T47D (cell line): ENCODE results near the gene EIF2AK2.

Experiments used
- DNase-seq, 2 experiments: peaks; one replicate each; pipeline versions ENCODE4 v3.0.0 to v3.0.0-alpha.2; 2011 to 2012; ENCODE audit warnings: low read depth in 1 of 2, low spot score in 1 of 2
- JUND ChIP-seq: IDR thresholded peaks from 2 replicates; pipeline ENCODE4 v1.6.1; 2012; ENCODE audit warnings: low read depth
- in situ Hi-C: cut with HindIII; loops from 2 replicates; pipeline ENCODE4 v1.10.0; 2016; ENCODE audit warnings: low sequenced_read_pairs, low pct_unique_long_range_greater_than_20kb

Gene EIF2AK2

DNA sequence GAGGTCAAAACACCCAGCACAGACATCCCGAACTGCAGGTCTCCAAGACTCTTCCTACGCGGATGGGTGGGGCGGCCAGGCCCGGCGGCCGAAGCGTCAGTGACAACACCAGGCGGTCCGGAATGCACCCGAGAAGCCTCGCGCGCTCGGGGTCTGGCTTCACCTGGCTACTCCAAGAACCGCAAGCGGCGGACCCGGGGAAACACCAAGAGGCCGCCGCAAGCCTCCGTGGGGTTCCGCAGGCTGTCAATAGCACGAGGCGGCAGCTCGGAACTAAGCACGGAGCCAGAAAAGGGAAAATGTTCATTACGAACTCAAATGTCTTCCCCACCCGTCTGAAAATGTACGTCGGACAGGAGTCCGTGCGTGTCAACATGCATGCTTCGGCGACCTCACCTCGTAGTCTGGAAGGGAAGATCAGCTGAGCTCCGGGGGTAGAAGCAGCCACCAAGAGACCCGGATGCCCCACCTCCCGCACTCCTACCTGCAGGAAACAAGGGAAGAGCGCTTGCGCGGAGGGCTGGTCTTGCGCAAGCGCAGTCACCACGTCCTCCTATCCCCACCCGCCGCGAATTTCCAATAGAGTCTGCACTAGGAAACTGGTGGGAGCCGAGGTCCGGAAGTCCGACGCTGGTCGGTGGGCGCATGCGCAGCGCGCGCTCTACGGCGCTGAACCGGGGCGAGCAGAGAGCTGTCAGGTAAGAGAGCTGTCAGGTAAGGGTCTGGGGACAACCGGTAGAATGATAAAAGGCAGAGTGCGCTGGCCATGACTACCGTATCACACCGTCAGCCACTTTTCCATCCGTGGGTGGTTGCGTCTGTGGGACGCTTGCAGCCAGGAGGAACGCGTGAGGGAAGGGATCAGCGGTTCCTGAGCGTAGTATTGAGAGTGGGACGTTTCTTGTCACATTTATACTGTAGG is 72.6 kb downstream of the EIF2AK2 start, which contains the start of the genes GPATCH11 and HEATR5B:
Gene GPATCH11 (plus strand): TSS at position 646 of the 922 bp plus-strand sequence. CDS start 3,864 bp downstream, outside the sequence.
Gene HEATR5B (minus strand): TSS at position 500 of the 922 bp plus-strand sequence. CDS start 958 bp downstream, outside the sequence.
- in situ Hi-C loops = no loop called here
- TF ChIP-seq JUND = no peak
- DNase-seq = peak; percentile 86 to 95

DNA sequence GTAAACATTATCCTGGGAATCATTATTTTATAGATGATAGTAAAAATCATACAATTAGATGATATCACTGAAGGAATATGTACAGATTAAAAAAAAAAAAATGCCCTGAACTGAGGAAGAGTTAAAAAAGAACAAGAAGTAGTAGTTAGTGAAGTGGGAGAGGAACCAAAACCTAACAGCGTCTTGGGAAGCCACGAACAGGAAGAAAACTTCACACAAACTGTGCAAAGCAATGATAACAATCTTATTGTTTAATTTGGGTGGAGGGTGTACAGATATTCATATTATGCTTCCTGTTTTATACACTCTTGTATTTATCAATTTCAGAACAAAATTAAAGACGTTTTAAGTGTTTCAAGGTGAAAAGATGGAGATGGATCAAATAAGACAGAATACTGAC is 76.1 kb downstream of the EIF2AK2 start:
- TF ChIP-seq JUND = no peak
- in situ Hi-C loops = no loop called here
- DNase-seq = no peak

DNA sequence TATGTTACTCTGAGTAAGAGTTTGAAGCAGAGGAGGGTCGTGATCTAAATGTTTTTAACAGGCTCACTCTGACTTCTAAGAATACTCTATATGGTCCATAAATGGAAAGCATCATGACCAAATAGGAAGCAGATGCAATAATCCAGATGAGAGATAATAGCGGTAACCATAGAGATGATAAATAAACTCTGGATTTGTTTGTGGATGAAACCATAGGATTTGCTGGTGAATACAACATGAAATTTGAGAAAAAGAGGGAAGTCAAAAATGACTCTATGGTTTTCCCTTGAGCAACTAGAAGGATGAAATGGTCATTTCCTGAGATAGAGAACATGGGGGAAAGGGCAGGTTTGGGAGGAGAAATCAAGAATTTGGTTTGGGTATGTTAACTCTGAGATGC is 76.5 kb downstream of the EIF2AK2 start:
- DNase-seq = no peak
- in situ Hi-C loops = no loop called here

GRCh38 chr2:37070931-37071330 is 85.8 kb downstream of the EIF2AK2 start:
- TF ChIP-seq JUND = no peak
- DNase-seq = no peak
- in situ Hi-C loops = no loop called here

More for the DNA sequence above, 76.5 kb downstream of the EIF2AK2 start:
- no peak for TF ChIP-seq JUND

DNA sequence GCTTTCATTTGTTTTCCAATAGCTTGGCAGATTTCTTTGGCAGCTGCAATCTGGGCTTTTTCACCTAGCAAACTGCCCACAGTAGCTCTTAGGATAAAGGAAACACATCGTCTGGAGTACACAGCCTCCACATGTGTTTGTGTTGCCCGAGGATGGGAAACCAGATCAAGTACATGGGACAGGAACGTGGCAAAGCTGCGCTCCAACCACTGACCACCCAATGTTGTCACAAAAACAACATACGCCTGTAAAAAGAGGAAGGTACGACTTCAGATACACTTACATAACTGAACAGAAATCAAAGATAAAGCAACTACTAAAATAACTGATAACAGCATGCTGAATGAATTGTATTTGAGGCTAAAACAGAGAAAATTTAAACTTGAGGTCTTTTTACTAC is 88.1 kb downstream of the EIF2AK2 start:
- in situ Hi-C loops = no loop called here
- DNase-seq = no peak
- TF ChIP-seq JUND = no peak

DNA sequence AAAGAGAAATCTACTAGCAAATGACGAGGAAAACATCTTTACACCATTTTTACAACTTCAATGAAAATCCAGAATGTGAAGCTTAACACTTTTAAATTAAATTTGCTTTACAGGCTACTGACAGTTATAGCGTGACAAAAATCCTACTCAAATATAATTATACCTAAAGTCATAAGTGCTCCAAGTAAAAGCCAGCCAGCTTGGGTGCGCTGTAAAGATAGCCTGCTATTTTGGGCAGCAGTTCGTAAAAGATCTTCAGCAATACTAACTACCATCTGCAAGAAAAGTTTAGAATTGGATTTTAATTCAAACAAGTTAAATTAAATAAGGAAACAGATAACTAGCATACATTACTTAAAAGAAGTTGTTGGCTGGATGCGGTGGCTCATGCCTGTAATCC is 95.0 kb downstream of the EIF2AK2 start:
- TF ChIP-seq JUND = no peak
- in situ Hi-C loops = no loop called here

GRCh38 chr2:37061013-37061711 is 95.6 kb downstream of the EIF2AK2 start:
- in situ Hi-C loops = no loop called here
- no peak for DNase-seq
- TF ChIP-seq JUND = no peak

More for the DNA sequence above, 95.0 kb downstream of the EIF2AK2 start:
- no peak for DNase-seq

DNA sequence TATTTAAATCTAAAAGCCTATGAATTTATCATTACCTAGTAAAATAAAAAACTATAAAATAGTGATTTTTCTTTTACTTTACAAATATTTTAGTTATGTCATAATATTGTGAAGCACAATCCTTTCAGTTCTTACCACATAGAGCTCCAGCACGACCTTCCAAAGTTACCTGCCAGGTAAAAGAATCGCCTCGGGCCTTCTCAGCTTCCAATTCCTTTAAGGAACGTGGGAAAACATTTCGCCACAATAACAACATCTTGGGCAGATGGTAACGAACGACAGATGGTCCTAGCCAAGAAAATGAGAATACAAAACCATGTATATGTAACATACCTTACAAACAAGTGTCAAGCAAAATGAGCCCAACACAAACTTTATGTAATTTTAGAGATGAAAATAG is 96.3 kb downstream of the EIF2AK2 start:
- TF ChIP-seq JUND = no peak
- no peak for DNase-seq
- in situ Hi-C loops = no loop called here

- DNase-seq = no peak
- TF ChIP-seq JUND = no peak
- in situ Hi-C loops = no loop called here
Measured at GRCh38 chr2:37059841-37060240, 96.9 kb downstream of the EIF2AK2 start.

DNA sequence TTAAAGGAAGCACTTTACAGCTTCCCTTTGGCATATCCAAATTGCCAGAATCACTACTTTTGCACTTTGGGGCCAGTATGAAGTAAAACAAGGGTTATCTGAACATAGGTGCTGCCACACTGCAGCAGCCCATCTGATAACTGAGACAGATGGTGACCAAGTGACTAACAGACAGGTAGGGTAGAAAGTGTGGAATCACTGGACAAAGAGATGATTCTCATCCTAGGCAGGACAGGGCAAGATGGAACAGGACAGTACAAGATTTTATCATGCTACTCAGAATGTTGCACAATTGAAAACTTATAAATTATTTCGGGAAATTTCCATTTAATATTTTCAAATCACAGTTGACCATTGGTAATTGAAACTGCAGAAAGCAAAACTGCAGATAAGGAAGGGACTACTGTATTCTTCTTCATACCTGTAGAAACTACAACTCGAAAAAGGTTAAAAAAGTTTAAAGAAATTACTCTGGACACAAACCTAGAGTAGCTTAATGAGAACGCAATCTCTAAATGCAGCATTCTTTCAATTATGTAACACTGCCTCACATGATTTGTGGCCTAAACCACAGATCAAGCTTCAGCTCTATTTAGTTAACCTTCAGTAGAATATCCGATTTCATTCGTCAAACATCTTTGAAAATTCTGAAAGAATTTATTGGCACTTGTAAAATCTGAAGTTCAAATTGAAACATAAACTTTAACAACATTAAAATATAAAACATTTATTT is 104.0 kb downstream of the EIF2AK2 start:
- no peak for DNase-seq
- in situ Hi-C loops = no loop called here
- no peak for TF ChIP-seq JUND
